Testis (tissue), 2 donors: ENCODE measurements around the gene CRLF1.

Experiments
- CTCF ChIP-seq, 3 experiments: fragments of 450-650 bp in 2 of 3; fragments of 200-600 bp in 1 of 3; sonication (generic) in 1 of 3; IDR thresholded peaks; one replicate each; pipeline ENCODE4 v1.5.1; 2016 to 2019; ENCODE audit warnings: antibody characterized with exemption in 3 of 3, mild to moderate bottlenecking in 2 of 3, moderate library complexity in 1 of 3
- POLR2A ChIP-seq: fragments of 450-650 bp; IDR thresholded peaks from one replicate; pipeline ENCODE4 v1.6.1; 2017; ENCODE audit warnings: antibody characterized with exemption, mild to moderate bottlenecking, moderate library complexity

DNA sequence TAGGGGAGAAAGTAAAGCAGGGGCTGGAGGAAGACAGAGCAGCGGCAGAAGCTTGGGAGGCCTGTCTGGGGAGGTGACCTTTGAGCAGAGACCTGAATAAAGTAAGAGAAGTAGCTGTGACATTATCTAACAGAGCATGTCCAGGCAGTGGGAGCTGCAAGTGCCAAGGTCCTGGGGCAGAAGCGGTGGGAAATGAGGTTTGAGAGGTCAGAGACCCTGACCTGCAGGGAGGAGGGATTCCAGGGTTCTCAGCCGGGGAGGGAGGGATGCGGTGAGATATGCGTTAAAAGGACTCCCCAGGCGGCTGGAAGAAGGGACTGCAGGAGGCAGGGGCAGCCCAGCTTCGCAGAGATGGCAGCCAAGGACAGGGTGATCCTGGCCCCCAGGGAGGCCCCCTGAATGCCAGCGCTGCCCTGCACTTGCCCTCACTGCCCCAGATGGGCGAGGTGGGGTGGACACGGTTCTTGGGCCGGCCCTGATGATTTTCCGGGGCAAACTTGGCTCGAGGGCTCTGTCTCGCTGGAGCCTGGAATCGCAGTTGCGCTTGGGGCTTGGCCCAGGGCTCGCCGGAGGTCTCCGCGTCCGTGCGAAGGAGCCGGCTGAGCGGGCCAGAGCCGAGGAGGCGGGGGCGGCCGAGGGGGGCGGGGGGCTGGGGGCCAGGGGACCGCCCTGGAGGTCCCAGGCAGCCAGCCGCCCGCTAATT, 3.2 kb downstream of the CRLF1 start:
- TF ChIP-seq CTCF (IDR thresholded peaks at IDR 0.05): peak in 1 of 3 experiments; percentile 30
- no peak for TF ChIP-seq POLR2A
